ENCODE results near the gene TSC22D2.
"Not testable (repeated sequence)": the region's sequence is repeated elsewhere in the genome, so short reads cannot be mapped to it uniquely, and the experiment has no call there.

The TSC22D2 gene

DNA sequence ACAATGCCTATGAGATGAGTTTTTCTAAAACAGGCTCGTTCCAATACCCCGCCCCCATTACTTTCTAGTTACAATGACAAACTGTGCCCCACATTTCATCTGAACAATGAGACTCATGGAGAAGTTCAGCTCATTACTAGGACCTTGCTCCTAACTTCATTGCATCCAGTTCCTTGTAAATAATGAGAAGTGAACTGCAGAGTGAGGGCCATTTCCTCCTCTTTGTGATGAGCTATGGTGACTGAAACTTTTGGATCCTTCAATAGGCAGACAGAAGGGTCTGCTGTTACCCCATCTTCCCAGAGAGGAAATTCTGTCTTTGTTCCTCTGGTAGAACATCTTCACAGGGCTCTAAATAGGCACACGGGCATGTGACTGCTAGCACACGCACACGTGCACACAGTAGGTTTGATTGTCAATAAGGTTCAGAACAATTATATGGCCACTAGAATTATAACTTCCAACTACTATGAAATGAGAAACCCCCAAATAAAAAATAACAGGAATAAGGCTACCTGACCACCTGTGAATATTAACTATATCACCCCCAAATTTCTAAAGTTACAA is 86.4 kb downstream of the TSC22D2 start:
- Mint-ChIP-seq H3K36me3 (ENCODE audit: low read depth) (no peaks in the 10 kb centered on the region), H3K4me1 (ENCODE audit: low read depth) (no peaks in the 10 kb centered on the region), H3K27ac (no peak overlapping the region), H3K27me3 (no peaks in the 10 kb centered on the region), H3K4me3 (no peak overlapping the region), H3K9me3 (no peaks in the 10 kb centered on the region)
- no peak for DNase-seq

DNA sequence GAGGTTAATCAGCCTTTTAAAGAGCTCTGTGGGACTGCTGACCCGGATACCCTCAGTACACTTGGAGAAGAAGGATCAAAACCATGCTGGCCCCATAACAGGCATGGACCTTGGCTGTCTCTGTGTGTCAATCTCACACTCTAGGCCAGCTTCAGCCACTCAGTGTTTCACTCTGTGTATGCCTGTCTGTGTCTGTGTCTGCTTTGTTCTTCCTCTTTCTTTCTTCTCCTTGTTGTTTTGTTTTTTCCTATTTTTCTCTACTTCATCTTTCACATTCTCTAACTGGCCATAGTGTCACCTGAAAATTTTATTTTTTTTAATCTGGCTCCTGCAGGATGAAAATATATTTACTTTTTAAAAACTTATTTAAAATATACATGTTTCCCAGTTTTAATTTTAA is 87.1 kb downstream of the TSC22D2 start:
- Mint-ChIP-seq H3K27me3 (no peaks in the 10 kb centered on the region), H3K4me3 (no peak overlapping the region), H3K4me1 (ENCODE audit: low read depth) (no peaks in the 10 kb centered on the region), H3K36me3 (ENCODE audit: low read depth) (no peaks in the 10 kb centered on the region), H3K9me3 (no peaks in the 10 kb centered on the region), H3K27ac (no peak overlapping the region)
- DNase-seq = no peak

- Mint-ChIP-seq H3K27ac (no peak overlapping the region), H3K4me3 (no peak overlapping the region), H3K4me1 (ENCODE audit: low read depth) (no peaks in the 10 kb centered on the region), H3K36me3 (ENCODE audit: low read depth) (no peaks in the 10 kb centered on the region), H3K9me3 (no peaks in the 10 kb centered on the region), H3K27me3 (no peaks in the 10 kb centered on the region)
- no peak for DNase-seq
Measured at GRCh38 chr3:150495563-150496168, 87.6 kb downstream of the TSC22D2 start.

GRCh38 chr3:150497956-150498355 is 89.9 kb downstream of the TSC22D2 start:
- Mint-ChIP-seq H3K27ac (no peak overlapping the region), H3K9me3 (peaks cover 4% of the 10 kb centered on the region), H3K27me3 (no peaks in the 10 kb centered on the region), H3K4me3 (no peak overlapping the region), H3K36me3 (ENCODE audit: low read depth) (peaks cover 2% of the 10 kb centered on the region), H3K4me1 (ENCODE audit: low read depth) (peaks cover 6% of the 10 kb centered on the region)
- DNase-seq = no peak

GRCh38 chr3:150500960-150501359 is 92.9 kb downstream of the TSC22D2 start:
- not testable (repeated sequence) for H3K27ac Mint-ChIP-seq; H3K27me3 Mint-ChIP-seq; H3K36me3 Mint-ChIP-seq (ENCODE audit: low read depth); H3K4me3 Mint-ChIP-seq; H3K9me3 Mint-ChIP-seq; DNase-seq; H3K4me1 Mint-ChIP-seq (ENCODE audit: low read depth)

- Mint-ChIP-seq H3K4me3 (no peak overlapping the region), H3K27ac (no peak overlapping the region), H3K36me3 (ENCODE audit: low read depth) (peaks cover 2% of the 10 kb centered on the region), H3K27me3 (peaks cover 9% of the 10 kb centered on the region), H3K9me3 (peaks cover 4% of the 10 kb centered on the region), H3K4me1 (ENCODE audit: low read depth) (peaks cover 11% of the 10 kb centered on the region)
- DNase-seq = no peak
Measured at GRCh38 chr3:150503402-150504099, 95.5 kb downstream of the TSC22D2 start.

- H3K4me1 Mint-ChIP-seq (ENCODE audit: low read depth) = peaks cover 14% of the 10 kb centered on the region
- H3K9me3 Mint-ChIP-seq = peaks cover 4% of the 10 kb centered on the region
- DNase-seq = no peak
- no peak overlapping the region for H3K4me3 Mint-ChIP-seq
- H3K27ac Mint-ChIP-seq = no peak overlapping the region
- peaks cover 9% of the 10 kb centered on the region for H3K27me3 Mint-ChIP-seq
- H3K36me3 Mint-ChIP-seq (ENCODE audit: low read depth) = peaks cover 2% of the 10 kb centered on the region
Measured at GRCh38 chr3:150504483-150504882, 96.4 kb downstream of the TSC22D2 start.

DNA sequence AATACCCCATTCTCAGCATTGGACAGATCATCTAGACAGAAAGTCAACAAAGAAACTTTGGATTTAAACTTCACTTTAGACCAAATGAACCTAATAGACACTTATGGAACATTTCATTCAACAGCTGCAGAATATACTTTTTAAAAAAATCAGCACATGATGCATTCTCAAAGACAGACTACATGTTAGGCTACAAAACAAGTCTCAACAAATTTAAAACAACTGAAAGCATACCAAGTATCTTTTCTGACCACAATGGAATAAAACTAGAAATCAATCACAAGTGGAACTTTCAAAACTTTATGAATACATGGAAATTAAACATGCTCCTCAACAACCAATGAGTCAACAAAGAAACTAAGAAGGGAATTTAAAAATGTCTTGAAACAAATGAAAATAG is 100.3 kb downstream of the TSC22D2 start:
- peaks cover 8% of the 10 kb centered on the region for H3K4me1 Mint-ChIP-seq (ENCODE audit: low read depth)
- H3K27ac Mint-ChIP-seq = no peak overlapping the region
- no peak overlapping the region for H3K4me3 Mint-ChIP-seq
- H3K9me3 Mint-ChIP-seq = no peaks in the 10 kb centered on the region
- H3K27me3 Mint-ChIP-seq = peaks cover 9% of the 10 kb centered on the region
- no peak for DNase-seq
- no peaks in the 10 kb centered on the region for H3K36me3 Mint-ChIP-seq (ENCODE audit: low read depth)

GRCh38 chr3:150509780-150510179 is 101.7 kb downstream of the TSC22D2 start:
- Mint-ChIP-seq H3K27me3 (peaks cover 6% of the 10 kb centered on the region), H3K4me3 (no peak overlapping the region), H3K27ac (no peak overlapping the region), H3K4me1 (ENCODE audit: low read depth) (peaks cover 8% of the 10 kb centered on the region), H3K9me3 (no peaks in the 10 kb centered on the region), H3K36me3 (ENCODE audit: low read depth) (no peaks in the 10 kb centered on the region)
- no peak for DNase-seq

DNA sequence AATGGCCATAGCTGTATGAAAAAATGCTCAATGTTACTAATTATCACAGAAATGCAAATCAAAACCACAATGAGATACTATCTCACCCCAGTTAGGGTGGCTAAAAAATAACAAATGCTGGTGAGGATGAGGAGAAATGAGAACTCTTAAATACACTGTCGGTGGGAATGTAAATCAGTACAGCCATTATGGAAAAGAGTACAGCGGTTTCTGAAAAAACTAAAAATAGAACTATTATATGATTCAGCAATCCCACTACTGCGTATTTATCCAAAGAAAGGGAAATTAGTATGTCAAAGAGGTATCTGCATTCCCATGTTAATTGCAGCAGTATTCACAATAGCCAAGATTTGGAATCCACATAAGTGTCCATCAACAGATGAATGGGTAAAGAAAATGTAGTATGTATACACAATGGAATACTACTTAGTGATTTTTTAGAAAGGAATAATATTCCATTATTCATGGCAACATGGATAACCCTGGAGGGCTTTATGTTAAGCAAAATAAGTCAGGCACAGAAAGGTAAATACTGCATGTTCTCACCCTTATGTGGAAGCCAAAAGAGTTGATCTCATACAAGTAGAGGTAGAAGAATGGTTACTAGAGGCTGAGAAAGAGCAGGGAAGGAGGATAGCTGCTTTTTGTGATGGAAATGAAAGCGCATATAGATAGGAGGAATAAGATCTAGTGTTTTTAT is 103.2 kb downstream of the TSC22D2 start:
- H3K36me3 Mint-ChIP-seq (ENCODE audit: low read depth) = no peaks in the 10 kb centered on the region
- no peaks in the 10 kb centered on the region for H3K9me3 Mint-ChIP-seq
- peaks cover 6% of the 10 kb centered on the region for H3K27me3 Mint-ChIP-seq
- H3K27ac Mint-ChIP-seq = no peak overlapping the region
- H3K4me3 Mint-ChIP-seq = no peak overlapping the region
- no peak for DNase-seq
- H3K4me1 Mint-ChIP-seq (ENCODE audit: low read depth) = peaks cover 8% of the 10 kb centered on the region

- no peak for DNase-seq
Measured at GRCh38 chr3:150515210-150515609, 107.1 kb downstream of the TSC22D2 start.

More at GRCh38 chr3:150515210-150515609, 107.1 kb downstream of the TSC22D2 start:
- H3K27me3 Mint-ChIP-seq = peaks cover 7% of the 10 kb centered on the region
- H3K27ac Mint-ChIP-seq = no peak overlapping the region
- peaks cover 12% of the 10 kb centered on the region for H3K9me3 Mint-ChIP-seq
- H3K4me1 Mint-ChIP-seq (ENCODE audit: low read depth) = no peaks in the 10 kb centered on the region
- H3K4me3 Mint-ChIP-seq = no peak overlapping the region
- no peaks in the 10 kb centered on the region for H3K36me3 Mint-ChIP-seq (ENCODE audit: low read depth)

Data from activated T-cell treated with anti-CD3 and anti-CD28 coated beads, Interleukin-2, amount 50 U/mL, for 24 hours (primary cell).